Activated T-helper 9 cell treated with anti-CD3 and anti-CD28 coated beads, Interleukin-2, amount 50 U/mL, for 16 hours (primary cell): ENCODE measurements around the gene BOLA1.
"Not testable (repeated sequence)": the region's sequence is repeated elsewhere in the genome, so short reads cannot be mapped to it uniquely, and the experiment has no call there.

ENCODE experiments used
- DNase-seq: peaks from one replicate; pipeline ENCODE4 v3.0.0-alpha.2; 2020; ENCODE audit warnings: low read depth

BOLA1 gene

DNA sequence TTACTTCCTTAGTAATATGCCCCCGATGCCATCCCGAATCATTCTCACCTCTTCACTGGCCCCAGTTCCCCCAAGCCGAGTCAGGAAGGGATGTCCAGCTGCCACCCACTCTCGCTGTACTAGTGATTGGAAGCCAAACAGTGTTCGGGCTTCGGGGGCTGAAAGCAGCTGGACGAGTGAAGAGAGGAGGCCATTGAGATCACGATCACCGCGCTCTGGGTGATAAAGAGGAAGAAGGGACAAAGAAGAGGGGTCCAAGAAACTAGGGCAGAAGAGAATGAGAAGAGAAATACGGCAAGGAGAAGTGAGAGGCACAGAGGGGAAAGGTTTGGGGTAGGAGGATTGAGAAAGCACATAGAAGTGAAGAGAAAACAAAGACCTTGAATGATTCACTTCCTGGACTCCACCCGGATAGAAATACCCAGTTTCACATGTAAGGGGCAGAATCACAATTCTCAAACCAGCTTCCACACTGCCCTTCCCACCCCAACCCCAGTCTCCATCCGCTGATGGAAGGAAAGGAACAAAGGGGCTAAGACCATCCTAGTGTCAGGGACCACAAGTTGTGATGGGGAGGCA, 31.9 kb downstream of the BOLA1 start:
- no peak for DNase-seq

DNA sequence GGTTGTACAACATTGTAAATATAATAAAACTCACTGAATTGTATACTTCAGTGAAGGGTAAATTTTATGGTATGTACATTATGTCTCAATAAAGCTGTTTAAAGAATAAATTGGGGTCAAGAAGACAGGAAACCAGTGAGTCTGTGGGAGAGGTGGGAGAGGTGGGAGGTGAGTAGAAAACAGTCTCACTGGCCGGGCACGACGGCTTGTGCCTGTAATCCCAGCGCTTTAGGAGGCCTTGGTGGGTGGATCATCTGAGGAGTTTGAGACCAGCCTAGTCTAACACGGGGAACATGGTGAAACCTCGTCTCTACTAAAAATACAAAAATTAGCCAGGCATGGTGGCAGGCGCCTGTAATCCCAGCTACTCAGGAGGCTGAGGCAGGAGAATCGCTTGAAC, 33.1 kb downstream of the BOLA1 start:
- DNase-seq = no peak

DNA sequence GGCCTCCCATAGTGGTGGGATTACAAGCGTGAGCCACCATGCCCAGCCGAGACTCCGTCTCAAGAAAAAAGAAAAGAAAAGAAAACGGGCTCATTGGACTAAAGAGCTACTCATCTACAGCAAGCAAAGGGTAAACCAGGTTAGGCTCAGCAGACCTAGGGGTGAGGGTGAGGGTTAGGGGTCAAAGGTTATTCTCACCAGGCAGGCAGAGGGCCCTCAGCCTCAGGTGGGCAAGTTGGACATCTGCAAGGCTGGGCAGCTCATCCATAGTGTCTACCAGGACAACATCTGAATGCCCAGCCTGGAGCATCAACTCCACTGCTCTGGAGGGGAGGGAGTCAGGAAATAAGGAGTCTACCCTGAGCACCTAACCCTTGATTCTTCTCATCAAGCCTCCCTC, 33.8 kb downstream of the BOLA1 start:
- no peak for DNase-seq

DNA sequence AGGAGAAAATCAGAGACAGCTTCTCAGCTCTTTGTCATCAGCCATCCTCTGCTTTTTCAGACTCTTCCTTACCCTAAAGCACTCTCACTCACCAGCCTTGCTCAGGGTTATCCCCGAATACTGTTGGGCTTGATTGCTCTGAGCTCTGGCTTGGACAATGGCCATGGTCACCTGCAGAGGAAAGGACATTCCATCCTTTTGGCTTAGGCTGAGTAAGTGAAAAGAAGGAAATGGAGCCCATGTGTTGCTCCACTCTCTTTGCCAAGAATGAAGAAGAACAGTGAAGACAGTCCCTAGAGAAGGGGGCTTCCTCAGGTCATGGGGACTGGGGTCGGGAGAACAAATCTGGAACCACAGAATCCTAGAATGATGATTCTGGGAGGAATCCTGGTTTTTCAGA, 35.0 kb downstream of the BOLA1 start:
- DNase-seq = no peak

GRCh38 chr1:149936170-149936991, 37.0 kb downstream of the BOLA1 start, which contains the start of gene MTMR11:
MTMR11 (minus strand) TSS chr1:149936879; CDS start chr1:149936647, 232 bp downstream.
- DNase-seq = no peak

DNA sequence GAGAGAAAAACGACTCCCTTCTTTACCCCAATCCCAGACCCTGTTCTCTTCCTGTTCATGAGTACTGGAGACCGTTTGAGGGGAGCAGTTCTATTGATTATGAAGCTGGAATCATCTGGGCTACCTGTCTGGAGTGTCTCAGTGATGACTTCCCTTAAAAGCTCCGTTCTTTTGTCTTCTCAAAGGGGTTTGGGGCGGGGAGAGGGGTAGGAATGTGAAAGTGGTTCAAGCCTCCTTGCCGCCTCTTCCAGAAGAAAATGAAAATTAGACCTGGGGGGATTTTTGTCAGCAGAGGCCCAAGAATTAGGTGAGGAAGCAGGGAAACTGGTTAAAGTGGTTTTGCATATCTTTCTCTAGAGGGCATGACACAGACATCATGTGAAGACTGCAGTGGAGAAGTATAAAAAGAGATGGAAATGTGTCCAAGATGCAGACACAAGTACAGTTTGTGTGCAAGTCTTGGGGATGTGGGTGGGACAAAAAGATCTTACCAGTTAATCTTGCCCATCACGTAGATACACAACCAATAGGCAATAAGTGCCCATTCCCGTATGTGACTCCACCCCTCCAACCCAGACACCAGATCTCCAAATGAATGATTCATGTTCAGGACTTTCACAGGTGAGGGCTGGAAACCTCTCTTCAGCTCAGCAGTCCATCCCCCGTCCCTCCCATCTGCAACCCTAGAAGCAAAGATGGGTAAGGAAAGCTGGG, 37.8 kb downstream of the BOLA1 start:
- no peak for DNase-seq

- no peak for DNase-seq
These were observed 38.4 kb downstream of the BOLA1 start for GRCh38 chr1:149937759-149938158.

- DNase-seq = not testable (repeated sequence)
These were observed 39.3 kb downstream of the BOLA1 start for GRCh38 chr1:149938668-149939003.

- DNase-seq = no peak
These were observed 41.1 kb downstream of the BOLA1 start for GRCh38 chr1:149940427-149940826.

- DNase-seq = no peak
These were observed 42.8 kb downstream of the BOLA1 start for GRCh38 chr1:149942207-149942606.

DNA sequence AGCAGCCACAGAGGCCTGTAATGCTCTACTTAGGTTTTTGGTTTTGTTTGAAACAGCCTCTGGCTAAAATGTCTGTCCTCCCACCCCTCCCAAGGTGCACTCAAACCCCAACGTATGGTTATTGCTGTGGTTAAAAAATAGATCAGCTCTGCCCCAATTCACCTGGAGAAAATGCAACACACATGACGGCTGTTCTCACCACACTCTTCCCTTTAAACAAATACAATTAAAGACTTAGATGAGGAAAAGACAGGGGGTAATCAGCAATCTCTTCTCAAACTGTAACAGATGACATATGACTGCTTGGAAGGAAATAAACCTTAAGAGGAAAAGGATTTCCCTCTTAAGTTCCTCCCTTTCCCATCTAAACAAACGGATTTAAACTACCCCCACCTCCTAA, 43.5 kb downstream of the BOLA1 start:
- no peak for DNase-seq

DNA sequence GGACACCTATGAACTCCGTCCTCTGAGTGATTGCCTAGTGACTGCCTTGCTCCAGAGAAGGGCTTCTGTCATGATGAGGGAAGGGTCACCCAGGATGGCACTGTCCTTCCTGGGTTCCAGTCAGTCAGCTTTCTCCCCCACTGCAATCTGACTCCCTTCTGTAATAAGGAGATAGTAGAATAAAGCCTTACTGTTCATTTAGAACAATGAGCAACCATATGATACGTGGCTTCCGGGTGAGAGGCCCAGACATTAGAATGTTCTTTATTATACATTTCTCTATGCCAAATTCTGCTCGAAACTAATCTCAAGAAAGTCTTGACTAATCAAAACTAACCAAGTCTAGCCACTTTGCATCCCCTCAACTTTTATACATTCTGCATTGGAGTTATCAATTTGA, 45.8 kb downstream of the BOLA1 start:
- no peak for DNase-seq

- no peak for DNase-seq
These were observed 50.5 kb downstream of the BOLA1 start for GRCh38 chr1:149949911-149950310.
